GM18499 (cell line): ENCODE measurements around the gene MYNN.

ENCODE experiments used
- ATAC-seq: cut with Tn5 transposase; IDR thresholded peaks from one replicate; pipeline ENCODE4 v1.9.1; 2021; ENCODE audit warnings: moderate number of reproducible peaks; ENCODE audit not compliant: insufficient read depth, unreplicated experiment

The MYNN gene

GRCh38 chr3:169822983-169823382 lies 49.8 kb downstream of the MYNN start:
- ATAC-seq: no peak

- ATAC-seq: no peak
Observed at GRCh38 chr3:169825316-169825715, 52.1 kb downstream of the MYNN start.

- no peak for ATAC-seq
Observed at GRCh38 chr3:169827712-169828111, 54.5 kb downstream of the MYNN start.

- ATAC-seq: no peak
Observed at GRCh38 chr3:169835533-169835932, 62.3 kb downstream of the MYNN start.

DNA sequence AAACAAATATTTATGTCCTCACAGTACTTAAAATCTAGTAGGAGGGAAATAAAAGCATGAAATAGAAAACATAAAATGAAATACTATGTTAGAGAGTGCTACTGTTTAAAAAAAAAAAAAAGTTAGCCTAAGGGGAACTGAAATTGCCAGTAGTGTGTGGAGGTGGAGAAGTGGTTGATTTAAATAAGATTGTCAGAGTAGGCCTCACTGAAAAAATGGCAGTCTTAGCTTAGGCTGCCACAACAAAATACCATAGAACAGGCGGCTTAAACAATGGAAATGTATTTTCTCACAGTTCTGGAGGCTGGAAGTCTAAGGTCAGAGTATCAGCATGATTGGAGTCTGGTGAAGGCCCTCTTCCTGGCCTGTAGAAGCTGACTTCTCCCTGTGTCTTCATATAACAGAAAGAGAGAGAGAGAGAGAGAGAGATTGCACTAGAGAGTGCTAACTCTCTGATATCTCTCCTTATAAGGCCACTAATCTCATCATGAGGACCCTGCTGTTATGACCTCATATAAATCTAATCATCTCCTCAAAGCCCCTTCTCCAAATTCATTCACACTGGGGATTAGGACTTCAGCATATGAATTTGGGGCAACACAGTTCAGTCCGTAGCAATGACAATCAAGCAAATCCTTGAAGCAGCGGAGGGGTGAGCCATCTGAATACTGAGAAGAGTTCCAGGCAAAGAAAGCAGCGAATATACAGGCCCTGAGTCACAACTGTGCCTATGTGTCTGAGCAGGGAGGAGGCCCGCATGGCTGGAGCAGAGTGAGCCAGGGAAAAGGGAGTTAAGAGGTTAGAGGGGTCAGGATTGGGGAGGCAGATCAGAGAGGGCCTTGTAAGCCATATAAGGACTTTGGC lies 63.1 kb downstream of the MYNN start:
- peak; percentile 71 for ATAC-seq

- no peak for ATAC-seq
Observed at GRCh38 chr3:169836942-169837275, 63.7 kb downstream of the MYNN start.

DNA sequence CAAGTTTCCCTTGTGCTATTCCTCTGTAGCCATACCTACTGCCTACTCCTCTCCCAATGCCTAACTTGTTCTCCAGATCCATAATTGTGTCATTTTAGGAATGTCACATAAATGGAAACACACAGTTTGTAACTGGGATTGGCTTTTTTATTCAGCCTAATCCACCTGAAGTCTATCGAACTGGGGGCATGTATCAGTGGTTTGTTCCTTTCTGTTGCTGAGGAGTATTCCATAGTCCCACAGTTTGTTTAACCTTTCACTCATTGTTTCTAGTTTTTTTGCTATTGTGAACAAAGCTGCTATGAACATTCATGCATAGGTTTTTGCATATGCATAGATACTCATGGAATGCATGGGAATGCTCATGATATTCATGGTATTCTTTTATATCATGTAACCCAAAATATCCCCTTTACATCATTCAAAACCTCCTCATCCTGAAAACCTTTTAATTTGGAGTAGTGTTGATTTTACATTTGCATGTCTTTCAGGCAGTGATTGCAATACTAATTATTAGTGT lies 65.4 kb downstream of the MYNN start:
- ATAC-seq: no peak
